Body of pancreas (tissue), 4 donors: Measurements from ENCODE around the gene CAMSAP1.

Experiments
- CTCF ChIP-seq, 7 experiments: fragments of 450-650 bp in 4 of 7; fragments of 200-600 bp in 3 of 7; sonication (generic) in 3 of 7; IDR thresholded peaks; one replicate each; pipeline ENCODE4 v1.5.1; 2016 to 2019; ENCODE audit warnings: antibody characterized with exemption in 7 of 7
- POLR2A ChIP-seq, 3 donors: fragments of 450-650 bp; IDR thresholded peaks; one replicate each; pipeline ENCODE4 v1.6.1; 2016; ENCODE audit warnings: antibody characterized with exemption in 3 of 3, mild to moderate bottlenecking in 2 of 3

GRCh38 chr9:135941288-135941995, 34.1 kb upstream of the CAMSAP1 start:
- no peak for TF ChIP-seq CTCF (IDR thresholded peaks at IDR 0.05)
- no peak for TF ChIP-seq POLR2A (IDR thresholded peaks at IDR 0.05)
